Heart left ventricle (tissue), 13 donors: ENCODE results near the gene NRAP.

Experiments used
- POLR2A ChIP-seq, 2 donors: fragments of 450-650 bp; IDR thresholded peaks; one replicate each; pipeline ENCODE4 v1.6.1; 2017; ENCODE audit warnings: antibody characterized with exemption in 2 of 2, mild to moderate bottlenecking in 2 of 2, moderate library complexity in 2 of 2
- TF ChIP-seq, protein P1 (sequence below), 12 donors: fragments of 200-600 bp; sonication (generic) in 4 of 12; IDR thresholded peaks; one replicate each; pipeline versions ENCODE4 v1.5.0 to v1.8.0; 2018 to 2022; ENCODE audit warnings: antibody characterized with exemption in 12 of 12, mild to moderate bottlenecking in 5 of 12
- donor health status: ischemic (EF 13 %, LVEDD 7.1; RV severe dilation, severe dysfunction).
- donor health status: DM: no; HTN: yes; CAD: no.
- donor health status: DM: no; HTN: no; CAD: no.
- donor health status: ischemic (EF 25% LVEDD 6.9; RV normal size, moderate dysfunction).
- donor health status: ischemic (EF 25% LVEDD 5.7; RV mildly dilated, moderate dysfunction).
- donor health status: ischemic (EF 35%, LVEDD 5.7; RV mildly dilated, moderate dysfunction).
- donor health status: nonischemic (EF 11% LVEDD 7.7; RV severe dilation, severe dysfunction).
- donor health status: DM: yes; HTN: yes; CAD: no.
- donor health status: PGD.
- donor health status: ischemic (EF 29% LVEDD 5.4; RV normal size, mild dysfunction).
- donor health status: nonischemic (EF 23%, LVEDD 6.1; RV moderate dilation, normal function).

DNA sequence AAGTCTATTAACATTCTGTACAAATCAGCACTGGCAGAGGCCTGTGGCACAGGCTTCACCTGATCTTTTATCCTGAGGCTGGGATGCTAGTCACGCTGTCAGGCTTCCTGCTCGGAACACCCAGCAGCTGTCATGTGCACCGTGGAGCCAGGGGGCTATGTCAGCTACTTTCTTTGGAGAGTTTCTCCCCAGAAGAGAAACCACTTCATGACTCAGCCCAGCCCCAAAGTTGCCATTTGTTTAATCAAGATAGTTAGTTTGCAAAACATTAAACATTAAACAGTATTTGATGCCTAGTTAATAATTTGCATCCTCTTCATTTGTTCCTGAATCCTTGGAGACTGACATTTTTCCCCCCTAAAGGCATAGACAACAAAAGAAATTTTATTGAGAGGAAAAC lies 111.1 kb downstream of the NRAP start, which contains the start of gene HABP2:
- TF ChIP-seq, protein P1, sequence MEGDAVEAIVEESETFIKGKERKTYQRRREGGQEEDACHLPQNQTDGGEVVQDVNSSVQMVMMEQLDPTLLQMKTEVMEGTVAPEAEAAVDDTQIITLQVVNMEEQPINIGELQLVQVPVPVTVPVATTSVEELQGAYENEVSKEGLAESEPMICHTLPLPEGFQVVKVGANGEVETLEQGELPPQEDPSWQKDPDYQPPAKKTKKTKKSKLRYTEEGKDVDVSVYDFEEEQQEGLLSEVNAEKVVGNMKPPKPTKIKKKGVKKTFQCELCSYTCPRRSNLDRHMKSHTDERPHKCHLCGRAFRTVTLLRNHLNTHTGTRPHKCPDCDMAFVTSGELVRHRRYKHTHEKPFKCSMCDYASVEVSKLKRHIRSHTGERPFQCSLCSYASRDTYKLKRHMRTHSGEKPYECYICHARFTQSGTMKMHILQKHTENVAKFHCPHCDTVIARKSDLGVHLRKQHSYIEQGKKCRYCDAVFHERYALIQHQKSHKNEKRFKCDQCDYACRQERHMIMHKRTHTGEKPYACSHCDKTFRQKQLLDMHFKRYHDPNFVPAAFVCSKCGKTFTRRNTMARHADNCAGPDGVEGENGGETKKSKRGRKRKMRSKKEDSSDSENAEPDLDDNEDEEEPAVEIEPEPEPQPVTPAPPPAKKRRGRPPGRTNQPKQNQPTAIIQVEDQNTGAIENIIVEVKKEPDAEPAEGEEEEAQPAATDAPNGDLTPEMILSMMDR (IDR thresholded peaks at IDR 0.05), result no peak
- no peak for TF ChIP-seq POLR2A (IDR thresholded peaks at IDR 0.05)
